Mesenchymal stem cell (in vitro differentiated cells and primary cell): ENCODE measurements around the gene FCN1.

Experiments
- DNase-seq: peaks from one replicate; pipeline ENCODE4 v3.0.0-alpha.2; 2013
- H2AFZ ChIP-seq: one replicate; pipeline ENCODE4 v1.6.1; 2013; ENCODE audit warnings: low read depth, mild to moderate bottlenecking, control low read depth, inconsistent platforms, low read length, moderate library complexity
- H2AK5ac ChIP-seq: 2 replicates; pipeline ENCODE4 v1.6.1; 2013; ENCODE audit warnings: low read length, moderate library complexity, mild to moderate bottlenecking, inconsistent platforms; ENCODE audit not compliant: severe bottlenecking
- H2BK120ac ChIP-seq: one replicate; pipeline ENCODE4 v1.6.1; 2013; ENCODE audit warnings: low read depth, mild to moderate bottlenecking, inconsistent platforms, low read length, moderate library complexity
- H2BK12ac ChIP-seq, 2 experiments: one replicate each; pipeline ENCODE4 v1.6.1; 2013; ENCODE audit warnings: inconsistent platforms in 2 of 2, low read length in 2 of 2, mild to moderate bottlenecking in 2 of 2, moderate library complexity in 2 of 2, control low read depth in 1 of 2
- H2BK15ac ChIP-seq: one replicate; pipeline ENCODE4 v1.6.1; 2013; ENCODE audit warnings: mild to moderate bottlenecking, low read depth, inconsistent platforms; ENCODE audit not compliant: poor library complexity, severe bottlenecking
- H2BK5ac ChIP-seq: 2 replicates; pipeline ENCODE4 v1.6.1; 2013; ENCODE audit warnings: low read depth, mild to moderate bottlenecking, low read length, control low read depth, inconsistent platforms; ENCODE audit not compliant: poor library complexity, severe bottlenecking
- H3K14ac ChIP-seq, 2 experiments: one replicate each; pipeline ENCODE4 v1.6.1; 2013; ENCODE audit warnings: inconsistent platforms in 2 of 2, low read length in 2 of 2, control low read depth in 1 of 2, mild to moderate bottlenecking in 1 of 2, moderate library complexity in 1 of 2
- H3K18ac ChIP-seq, 2 experiments: one replicate each; pipeline ENCODE4 v1.6.1; 2013; ENCODE audit warnings: inconsistent platforms in 2 of 2, low read length in 2 of 2, control low read depth in 1 of 2, low read depth in 1 of 2, mild to moderate bottlenecking in 1 of 2
- H3K23ac ChIP-seq, 2 experiments: one replicate each; pipeline ENCODE4 v1.6.1; 2013; ENCODE audit warnings: inconsistent platforms in 2 of 2, low read length in 2 of 2, mild to moderate bottlenecking in 2 of 2, moderate library complexity in 2 of 2, control low read depth in 1 of 2
- H3K27ac ChIP-seq: 2 replicates; pipeline ENCODE4 v1.5.1; 2013; ENCODE audit warnings: mild to moderate bottlenecking, moderate library complexity, low read length, control low read depth, inconsistent platforms; ENCODE audit not compliant: poor library complexity, severe bottlenecking
- H3K27me3 ChIP-seq, 2 experiments: 2 replicates each; pipeline versions ENCODE4 v1.6.1 to v1.7.0; 2013; ENCODE audit warnings: low read length in 2 of 2, mild to moderate bottlenecking in 2 of 2, moderate library complexity in 2 of 2, control low read depth in 1 of 2, inconsistent platforms in 1 of 2; ENCODE audit not compliant: control insufficient read depth in 1 of 2, insufficient read depth in 1 of 2
- H3K36me3 ChIP-seq, 2 experiments: 2 replicates each; pipeline versions ENCODE4 v1.6.1 to v1.7.0; 2013; ENCODE audit warnings: low read length in 2 of 2, control low read depth in 1 of 2, inconsistent platforms in 1 of 2, low read depth in 1 of 2, mild to moderate bottlenecking in 1 of 2; ENCODE audit not compliant: insufficient read depth in 2 of 2, control insufficient read depth in 1 of 2
- H3K4ac ChIP-seq, 2 experiments: one replicate each; pipeline ENCODE4 v1.6.1; 2013; ENCODE audit warnings: inconsistent platforms in 2 of 2, low read length in 2 of 2, mild to moderate bottlenecking in 2 of 2, moderate library complexity in 2 of 2, control low read depth in 1 of 2, low read depth in 1 of 2
- H3K4me1 ChIP-seq: 2 replicates; pipeline ENCODE4 v1.6.1; 2013; ENCODE audit warnings: low read depth, low read length, control low read depth; ENCODE audit not compliant: control insufficient read depth, insufficient read depth
- H3K4me2 ChIP-seq: 2 replicates; pipeline ENCODE4 v1.6.1; 2013; ENCODE audit warnings: low read length, mild to moderate bottlenecking, inconsistent platforms; ENCODE audit not compliant: poor library complexity, severe bottlenecking
- H3K4me3 ChIP-seq, 2 experiments: 2 replicates each; pipeline versions ENCODE4 v1.5.1 to v1.7.0; 2013; ENCODE audit warnings: low read length in 2 of 2, mild to moderate bottlenecking in 2 of 2, control low read depth in 1 of 2, low read depth in 1 of 2; ENCODE audit not compliant: insufficient read depth in 1 of 2
- H3K79me1 ChIP-seq: replicated peaks from 2 replicates; pipeline ENCODE4 v1.6.1; 2013; ENCODE audit warnings: mild to moderate bottlenecking, control low read depth, low read length, inconsistent platforms; ENCODE audit not compliant: poor library complexity, severe bottlenecking
- H3K9ac ChIP-seq: 2 replicates; pipeline ENCODE4 v1.7.0; 2013; ENCODE audit warnings: mild to moderate bottlenecking, low read length, moderate library complexity
- H3K9me3 ChIP-seq: 2 replicates; pipeline ENCODE4 v1.7.0; 2013; ENCODE audit warnings: mild to moderate bottlenecking, low read length; ENCODE audit not compliant: control insufficient read depth
- H4K8ac ChIP-seq: one replicate; pipeline ENCODE4 v1.6.1; 2013; ENCODE audit warnings: inconsistent platforms, mild to moderate bottlenecking, low read length, moderate library complexity
- H4K91ac ChIP-seq: one replicate; pipeline ENCODE4 v1.6.1; 2013; ENCODE audit warnings: mild to moderate bottlenecking, low read length, inconsistent platforms
- WGBS: methylation state at CpG from one replicate; pipeline ENCODE4 v1.1.7; 2013; ENCODE audit warnings: mixed read lengths; 5-methylcytosine and 5-hydroxymethylcytosine counted together

Gene FCN1

DNA sequence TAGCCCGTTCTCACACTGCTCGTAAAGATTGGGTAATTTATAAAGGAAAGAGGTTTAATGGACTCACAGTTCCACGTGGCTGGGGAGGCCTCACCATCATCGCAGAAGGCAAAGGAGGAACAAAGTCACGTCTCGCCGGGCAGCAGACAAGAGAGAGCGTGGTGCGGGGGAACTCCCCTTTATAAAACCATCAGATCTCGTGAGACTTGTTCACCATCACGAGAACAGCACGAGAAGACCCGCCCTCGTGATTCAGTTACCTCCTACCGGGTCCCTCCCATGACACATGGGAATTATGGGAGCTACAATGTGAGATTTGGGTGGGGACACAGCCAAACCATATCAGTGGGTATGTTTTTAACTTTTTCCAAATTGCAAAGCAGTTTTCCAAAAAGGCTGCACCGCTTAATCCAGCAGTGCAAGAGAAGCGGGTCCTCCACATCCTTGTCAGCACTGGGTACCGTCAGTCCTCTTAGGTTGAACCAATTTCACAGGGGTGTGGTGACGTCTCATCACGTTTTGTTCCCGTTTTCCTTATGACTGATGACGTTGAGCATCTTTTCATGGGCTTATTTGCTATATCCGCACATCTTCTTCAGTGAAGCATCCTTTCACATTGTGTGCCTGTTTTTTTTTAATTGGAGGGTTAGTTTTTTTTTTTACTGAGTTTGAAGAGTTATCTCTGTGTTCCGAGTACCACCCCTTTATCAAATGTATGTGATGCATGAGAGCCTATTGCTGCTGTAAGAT lies 45.1 kb downstream of the FCN1 start:
- H3K27me3 ChIP-seq = peaks cover 21 to 25% of the 10 kb centered on the region in 2 experiments
- H2BK15ac ChIP-seq = no peak overlapping the region
- H2AK5ac ChIP-seq = no peak overlapping the region
- H3K9ac ChIP-seq = no peak overlapping the region
- no peak overlapping the region for H2AFZ ChIP-seq
- H3K9me3 ChIP-seq = no peaks in the 10 kb centered on the region
- no peaks in the 10 kb centered on the region for H3K4me1 ChIP-seq
- no peak overlapping the region for H3K23ac ChIP-seq
- no peak overlapping the region for H3K4me3 ChIP-seq
- DNase-seq = no peak
- H2BK120ac ChIP-seq = no peak overlapping the region
- no peak overlapping the region for H3K14ac ChIP-seq
- H3K36me3 ChIP-seq = no peaks in the 10 kb centered on the region
- no peak overlapping the region for H3K18ac ChIP-seq
- H3K4ac ChIP-seq = no peak overlapping the region
- H4K8ac ChIP-seq = no peak overlapping the region
- no peak overlapping the region for H2BK12ac ChIP-seq
- WGBS = 90% methylated on average over 23 of the region's 24 CpGs
- no peak overlapping the region for H3K4me2 ChIP-seq
- no peak overlapping the region for H2BK5ac ChIP-seq
- H3K27ac ChIP-seq = no peak overlapping the region
- H4K91ac ChIP-seq = no peak overlapping the region
- no peaks in the 10 kb centered on the region for H3K79me1 ChIP-seq

DNA sequence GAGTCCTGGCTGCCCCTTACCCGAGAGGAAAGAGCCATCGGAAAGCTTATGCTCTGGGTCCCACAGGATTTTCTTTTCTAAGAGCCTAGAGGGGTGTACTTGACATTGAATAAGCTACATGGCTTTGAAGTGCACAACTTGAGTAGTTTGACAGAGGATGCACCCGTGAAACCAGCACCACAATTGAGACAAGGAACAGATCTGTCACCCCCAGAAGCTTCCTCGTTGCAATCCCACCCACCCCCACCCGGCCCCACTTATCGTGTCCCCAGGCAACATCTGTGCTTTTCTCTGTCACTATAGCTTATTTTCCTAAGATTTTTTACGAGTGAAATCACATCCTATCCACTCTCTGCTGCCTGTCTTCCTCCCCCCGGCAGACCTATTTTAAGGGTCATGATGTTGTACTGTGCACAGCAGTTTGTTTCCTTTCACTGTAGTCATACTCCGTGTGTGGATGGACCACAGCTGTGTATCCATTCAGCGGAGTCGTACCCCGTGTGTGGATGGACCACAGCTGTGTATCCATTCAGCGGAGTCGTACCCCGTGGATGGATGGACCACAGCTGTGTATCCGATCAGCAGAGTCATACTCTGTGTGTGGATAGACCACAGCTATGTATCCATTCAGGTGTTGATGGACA lies 45.9 kb downstream of the FCN1 start:
- Histone ChIP-seq H3K27ac (no peak overlapping the region), H3K4me1 (no peaks in the 10 kb centered on the region), H2BK12ac (no peak overlapping the region), H3K9me3 (no peaks in the 10 kb centered on the region), H2BK120ac (no peak overlapping the region), H4K91ac (no peak overlapping the region), H3K79me1 (no peaks in the 10 kb centered on the region), H4K8ac (no peak overlapping the region), H3K27me3 (peaks cover 21 to 22% of the 10 kb centered on the region in 2 experiments), H3K4ac (no peak overlapping the region), H2BK15ac (no peak overlapping the region), H3K36me3 (no peaks in the 10 kb centered on the region), H2BK5ac (no peak overlapping the region), H2AK5ac (no peak overlapping the region), H3K18ac (no peak overlapping the region), H3K9ac (no peak overlapping the region), H2AFZ (no peak overlapping the region), H3K4me3 (no peak overlapping the region), H3K14ac (no peak overlapping the region), H3K23ac (no peak overlapping the region), H3K4me2 (no peak overlapping the region)
- 58% methylated on average over 15 of the region's 16 CpGs for WGBS
- DNase-seq = peak; percentile 35

DNA sequence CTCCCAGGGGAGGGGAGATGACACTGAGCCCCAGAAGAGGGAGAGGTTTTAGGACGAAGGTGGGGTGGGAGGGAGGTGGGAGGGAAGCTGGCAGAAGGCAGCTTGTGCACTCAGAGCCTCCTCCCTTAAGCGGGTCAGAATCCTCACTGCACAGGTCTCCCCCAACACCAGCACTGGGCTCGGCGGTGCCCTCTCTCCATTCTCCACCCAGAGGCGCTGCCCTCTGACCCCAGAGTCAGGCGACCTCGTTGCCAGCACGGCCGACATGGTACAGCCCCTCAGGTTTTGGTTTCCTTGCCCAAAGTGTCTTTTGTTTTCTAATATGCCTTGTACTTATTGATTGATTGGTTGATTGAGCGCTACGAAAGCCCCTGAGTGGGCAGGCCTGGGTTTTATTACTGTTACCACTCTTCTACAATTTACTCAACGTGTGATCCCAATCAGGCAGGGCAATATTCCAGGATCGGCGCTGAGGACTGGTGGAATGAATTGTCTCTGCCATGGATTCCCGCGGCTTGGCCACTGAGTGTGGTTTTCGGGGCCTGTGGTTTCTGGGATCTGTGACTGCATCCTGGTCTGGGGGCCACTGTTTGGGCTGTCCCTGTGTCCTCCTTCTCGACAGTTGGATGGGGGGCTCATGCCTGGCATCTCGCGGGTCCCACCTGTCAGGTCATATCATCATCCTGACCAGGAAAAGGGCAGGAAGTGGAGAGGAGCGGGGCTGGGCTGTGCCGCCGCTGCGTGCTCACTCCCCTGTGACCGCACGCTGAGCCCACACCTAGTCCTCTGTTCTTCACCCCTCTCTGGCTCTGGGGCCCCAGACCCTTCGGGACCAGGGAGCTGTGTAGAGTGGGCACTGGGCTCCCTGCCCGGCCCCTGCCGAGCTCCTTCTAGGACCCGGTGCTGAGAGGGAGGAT lies 46.7 kb downstream of the FCN1 start:
- no peak overlapping the region for H3K23ac ChIP-seq
- no peak overlapping the region for H2BK15ac ChIP-seq
- no peaks in the 10 kb centered on the region for H3K9me3 ChIP-seq
- H2BK120ac ChIP-seq = no peak overlapping the region
- H2AFZ ChIP-seq = no peak overlapping the region
- H3K36me3 ChIP-seq = no peaks in the 10 kb centered on the region
- no peak overlapping the region for H3K4me3 ChIP-seq
- H2BK5ac ChIP-seq = no peak overlapping the region
- H3K4me2 ChIP-seq = no peak overlapping the region
- H4K91ac ChIP-seq = no peak overlapping the region
- no peaks in the 10 kb centered on the region for H3K4me1 ChIP-seq
- H3K27ac ChIP-seq = no peak overlapping the region
- H3K79me1 ChIP-seq = no peaks in the 10 kb centered on the region
- H3K27me3 ChIP-seq = peaks cover 19 to 22% of the 10 kb centered on the region in 2 experiments
- H3K9ac ChIP-seq = no peak overlapping the region
- H3K18ac ChIP-seq = no peak overlapping the region
- H4K8ac ChIP-seq = no peak overlapping the region
- H3K14ac ChIP-seq = no peak overlapping the region
- WGBS = 84% methylated on average over 23 of the region's 30 CpGs
- H2BK12ac ChIP-seq = no peak overlapping the region
- H3K4ac ChIP-seq = no peak overlapping the region
- no peak for DNase-seq
- H2AK5ac ChIP-seq = no peak overlapping the region

DNA sequence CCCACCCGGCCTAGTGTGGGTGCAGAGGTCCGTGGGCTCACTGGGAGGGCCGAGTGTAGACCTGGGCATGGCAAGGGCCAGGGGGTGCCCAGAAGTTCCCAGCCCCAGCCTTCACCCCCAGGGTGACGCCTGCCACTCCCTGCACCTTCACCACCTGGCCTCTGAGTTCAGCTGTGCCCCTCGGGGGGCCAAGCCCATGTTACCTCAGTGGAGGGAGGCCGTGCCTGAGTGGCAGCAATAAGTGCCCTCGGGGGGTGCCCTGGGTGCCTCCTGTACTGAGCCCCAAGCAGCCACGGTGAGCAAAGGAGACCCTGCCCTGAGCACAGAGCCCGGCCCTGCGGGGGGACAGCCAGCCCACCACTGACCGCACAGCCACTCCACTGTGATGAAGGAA lies 47.4 kb downstream of the FCN1 start:
- Histone ChIP-seq H3K14ac (peak overlapping the region in 1 of 2 experiments; percentile 19), H2BK15ac (no peak overlapping the region), H3K27me3 (peaks cover 19 to 22% of the 10 kb centered on the region in 2 experiments), H3K23ac (no peak overlapping the region), H2BK5ac (no peak overlapping the region), H4K91ac (no peak overlapping the region), H3K4me3 (no peak overlapping the region), H3K4me2 (no peak overlapping the region), H3K27ac (no peak overlapping the region), H3K4ac (no peak overlapping the region), H3K9ac (no peak overlapping the region), H3K36me3 (no peaks in the 10 kb centered on the region), H3K9me3 (no peaks in the 10 kb centered on the region), H3K18ac (no peak overlapping the region), H3K4me1 (no peaks in the 10 kb centered on the region), H2AK5ac (no peak overlapping the region), H2BK12ac (no peak overlapping the region), H3K79me1 (no peaks in the 10 kb centered on the region), H2AFZ (no peak overlapping the region), H2BK120ac (no peak overlapping the region), H4K8ac (no peak overlapping the region)
- DNase-seq = no peak
- WGBS = 80% methylated on average over 11 of the region's 11 CpGs
